Dendritic cell treated with granulocyte-macrophage colony-stimulating factor and Interleukin-4, amounts not matched to agents 40 ng/mL and 50 ng/mL, for 4 days (primary cell): ENCODE results near the gene USP36.

Experiments used
- H3K27ac Mint-ChIP-seq: one replicate; pipeline ENCODE4 v1.8.0; 2022; ENCODE audit warnings: mild to moderate bottlenecking, mixed read lengths
- H3K27me3 Mint-ChIP-seq: one replicate; pipeline ENCODE4 v1.8.0; 2022; ENCODE audit warnings: mild to moderate bottlenecking, mixed read lengths
- H3K36me3 Mint-ChIP-seq: one replicate; pipeline ENCODE4 v1.8.0; 2022; ENCODE audit warnings: low read depth, mixed read lengths
- H3K4me1 Mint-ChIP-seq: one replicate; pipeline ENCODE4 v1.8.0; 2022; ENCODE audit warnings: low read depth, mixed read lengths
- H3K4me3 Mint-ChIP-seq: one replicate; pipeline ENCODE4 v1.8.0; 2022; ENCODE audit warnings: mild to moderate bottlenecking, moderate library complexity, mixed read lengths
- H3K9me3 Mint-ChIP-seq: one replicate; pipeline ENCODE4 v1.8.0; 2022; ENCODE audit warnings: mixed read lengths
- intact Hi-C: fragments of 100-400 bp; cut with micrococcal nuclease; formaldehyde crosslinking; loops from one replicate; pipeline ENCODE4 v1.15.0; 2022

USP36 gene

DNA sequence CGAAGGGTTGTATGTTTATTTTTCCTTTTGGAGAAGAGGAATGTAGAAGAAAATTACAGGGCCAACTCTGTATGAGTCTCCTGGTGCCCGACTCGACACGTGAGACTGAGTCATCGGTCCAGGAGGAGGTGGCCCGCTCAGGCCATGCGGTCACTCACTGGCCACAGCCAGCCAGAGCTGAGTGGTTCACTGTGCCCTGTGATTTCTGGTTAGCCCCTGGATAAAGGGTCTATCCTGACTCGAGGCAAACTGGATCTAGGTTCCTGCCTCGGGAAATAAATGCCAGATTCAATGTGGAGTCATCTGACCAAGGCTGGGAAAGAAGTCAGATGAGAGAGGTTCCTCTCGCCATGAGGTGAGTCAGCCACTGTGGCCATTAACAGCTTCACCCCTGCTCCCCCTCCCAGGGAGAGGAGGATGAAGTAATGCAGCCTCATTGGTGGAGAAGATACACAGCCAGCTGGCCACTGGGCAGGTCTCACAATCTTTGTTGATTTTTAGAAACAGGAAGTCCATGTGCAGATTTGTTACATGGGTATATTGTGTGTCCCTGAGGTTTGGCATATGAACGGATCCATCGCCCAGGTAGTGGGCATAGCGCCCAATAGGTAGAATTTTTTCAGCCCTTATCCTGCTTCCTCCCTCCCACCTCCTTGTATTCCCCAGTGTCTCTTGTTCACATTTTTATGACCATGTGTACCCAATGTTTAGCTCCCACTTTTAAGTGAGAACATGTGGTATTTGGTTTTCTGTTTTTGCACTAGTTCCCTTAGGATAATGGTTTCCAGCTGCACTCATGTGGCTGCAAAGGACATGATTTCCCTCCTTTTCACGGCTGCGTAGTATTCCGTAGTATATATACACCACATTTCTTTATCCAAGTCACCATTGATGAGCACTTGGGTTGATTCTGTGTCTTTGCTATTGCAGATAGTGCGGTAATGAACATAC, 21.7 kb upstream of the USP36 start:
- intact Hi-C loops, result loop anchor here (2.0 kb wide), 1 partner anchor 22 kb away; the partner anchor contains the start of gene USP36
- Mint-ChIP-seq H3K27ac (peak overlapping the region; percentile 87), H3K36me3 (peaks cover 72% of the 10 kb centered on the region), H3K27me3 (no peaks in the 10 kb centered on the region), H3K4me3 (peak overlapping the region; percentile 2), H3K4me1 (peaks cover 56% of the 10 kb centered on the region), H3K9me3 (no peaks in the 10 kb centered on the region)

- H3K27me3 Mint-ChIP-seq, result no peaks in the 10 kb centered on the region
- H3K9me3 Mint-ChIP-seq, result no peaks in the 10 kb centered on the region
- H3K27ac Mint-ChIP-seq, result no peak overlapping the region
- no peak overlapping the region for H3K4me3 Mint-ChIP-seq
- peaks cover 79% of the 10 kb centered on the region for H3K36me3 Mint-ChIP-seq
- intact Hi-C loops, result no loop called here
- peaks cover 44% of the 10 kb centered on the region for H3K4me1 Mint-ChIP-seq
Measured at GRCh38 chr17:78861229-78861628, 20.6 kb upstream of the USP36 start.

- intact Hi-C loops, result no loop called here
- Mint-ChIP-seq H3K27me3 (no peaks in the 10 kb centered on the region), H3K9me3 (no peaks in the 10 kb centered on the region), H3K27ac (no peak overlapping the region), H3K36me3 (peaks cover 82% of the 10 kb centered on the region), H3K4me1 (peaks cover 26% of the 10 kb centered on the region), H3K4me3 (no peak overlapping the region)
Measured at GRCh38 chr17:78859051-78859450, 18.4 kb upstream of the USP36 start.

DNA sequence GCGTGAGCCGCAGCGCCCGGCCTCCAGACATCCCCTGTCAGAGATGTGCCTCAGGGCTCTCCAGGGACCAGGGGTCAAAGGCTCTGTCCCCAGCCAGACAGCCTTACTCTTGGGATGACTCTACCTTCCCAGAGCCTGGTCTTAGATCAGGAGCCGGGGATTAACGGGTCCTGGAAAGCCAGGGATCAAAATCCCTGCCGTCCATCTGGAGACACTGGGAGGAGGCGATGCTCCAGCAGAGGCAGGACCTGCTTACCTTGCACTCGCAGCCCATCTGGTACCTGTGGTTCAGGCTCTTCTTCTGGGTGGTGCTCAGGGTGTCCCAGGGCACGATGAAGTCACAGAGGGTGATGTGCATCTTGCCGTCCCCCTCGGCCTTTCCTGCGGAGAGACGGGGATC, 16.7 kb upstream of the USP36 start:
- Mint-ChIP-seq H3K27ac (no peak overlapping the region), H3K36me3 (peaks cover 91% of the 10 kb centered on the region), H3K9me3 (no peaks in the 10 kb centered on the region), H3K27me3 (no peaks in the 10 kb centered on the region), H3K4me3 (no peak overlapping the region), H3K4me1 (peaks cover 12% of the 10 kb centered on the region)
- intact Hi-C loops, result no loop called here

DNA sequence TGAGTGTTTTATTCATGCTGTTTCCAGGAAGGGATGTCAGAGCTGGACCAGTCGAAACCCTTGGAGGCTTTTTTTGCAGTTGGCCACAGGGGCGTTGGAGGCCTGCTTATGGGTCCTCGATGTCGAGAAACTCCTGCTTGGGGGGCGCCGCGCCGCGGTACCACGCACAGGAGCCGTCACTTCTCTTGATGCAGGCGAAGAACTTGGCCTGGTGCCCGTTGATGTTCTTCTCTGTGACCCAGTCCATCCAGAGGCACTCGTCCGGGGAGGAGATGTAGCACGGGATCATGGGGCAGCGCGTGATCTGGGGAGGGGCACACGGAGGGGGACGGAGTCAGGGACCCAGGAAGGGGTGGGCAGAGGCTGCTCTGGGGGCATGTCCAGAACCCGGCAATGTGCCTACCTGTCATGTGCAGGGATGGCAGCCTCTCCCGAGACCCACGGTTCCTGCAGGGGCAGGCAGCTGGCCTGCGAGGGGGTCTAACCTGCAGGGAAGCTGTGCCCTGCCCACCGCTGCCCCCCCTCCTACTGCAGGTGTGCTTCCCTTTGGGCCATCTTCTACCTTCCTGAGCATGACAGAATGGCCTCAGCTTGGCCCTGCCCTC, 15.0 kb upstream of the USP36 start:
- Mint-ChIP-seq H3K36me3 (peaks cover 93% of the 10 kb centered on the region), H3K27me3 (no peaks in the 10 kb centered on the region), H3K27ac (no peak overlapping the region), H3K4me1 (no peaks in the 10 kb centered on the region), H3K9me3 (no peaks in the 10 kb centered on the region), H3K4me3 (no peak overlapping the region)
- intact Hi-C loops, result no loop called here

GRCh38 chr17:78854508-78854907, 13.9 kb upstream of the USP36 start:
- intact Hi-C loops, result no loop called here

DNA sequence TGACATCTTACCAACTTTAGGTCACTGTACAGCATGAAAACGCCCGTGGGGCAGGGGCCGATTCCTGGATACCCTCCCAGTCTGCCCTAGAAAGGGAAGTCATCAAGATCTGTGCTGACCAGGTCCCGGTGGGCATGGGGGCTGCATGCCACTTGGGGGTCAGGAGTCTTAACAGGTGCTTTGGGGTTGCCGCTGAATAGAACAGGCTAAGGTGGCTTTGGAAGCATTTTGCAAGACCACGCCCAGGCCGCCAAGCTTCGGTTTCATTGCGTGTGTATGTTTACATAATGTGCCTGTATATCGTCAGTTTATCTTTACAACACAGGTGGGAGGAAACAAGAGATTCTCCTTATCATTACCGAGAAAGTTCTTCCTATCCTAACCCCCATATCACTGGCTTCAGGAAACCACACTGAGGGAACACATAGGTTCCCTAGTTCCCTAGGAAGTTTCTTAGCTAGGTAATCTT, 13.3 kb upstream of the USP36 start:
- no peaks in the 10 kb centered on the region for H3K9me3 Mint-ChIP-seq
- H3K36me3 Mint-ChIP-seq, result peaks cover 76% of the 10 kb centered on the region
- intact Hi-C loops, result no loop called here

More at GRCh38 chr17:78854508-78854907, 13.9 kb upstream of the USP36 start:
- Mint-ChIP-seq H3K4me3 (no peak overlapping the region), H3K27ac (no peak overlapping the region), H3K27me3 (no peaks in the 10 kb centered on the region), H3K36me3 (peaks cover 81% of the 10 kb centered on the region), H3K4me1 (no peaks in the 10 kb centered on the region), H3K9me3 (no peaks in the 10 kb centered on the region)

GRCh38 chr17:78852709-78853121, 12.1 kb upstream of the USP36 start:
- H3K27me3 Mint-ChIP-seq, result no peaks in the 10 kb centered on the region
- no peak overlapping the region for H3K4me3 Mint-ChIP-seq
- no peaks in the 10 kb centered on the region for H3K4me1 Mint-ChIP-seq
- H3K27ac Mint-ChIP-seq, result no peak overlapping the region
- H3K36me3 Mint-ChIP-seq, result peaks cover 63% of the 10 kb centered on the region
- intact Hi-C loops, result no loop called here
- no peaks in the 10 kb centered on the region for H3K9me3 Mint-ChIP-seq

More for the DNA sequence above, 13.3 kb upstream of the USP36 start:
- Mint-ChIP-seq H3K27ac (peak overlapping the region; percentile 46), H3K4me3 (no peak overlapping the region), H3K27me3 (no peaks in the 10 kb centered on the region), H3K4me1 (no peaks in the 10 kb centered on the region)

DNA sequence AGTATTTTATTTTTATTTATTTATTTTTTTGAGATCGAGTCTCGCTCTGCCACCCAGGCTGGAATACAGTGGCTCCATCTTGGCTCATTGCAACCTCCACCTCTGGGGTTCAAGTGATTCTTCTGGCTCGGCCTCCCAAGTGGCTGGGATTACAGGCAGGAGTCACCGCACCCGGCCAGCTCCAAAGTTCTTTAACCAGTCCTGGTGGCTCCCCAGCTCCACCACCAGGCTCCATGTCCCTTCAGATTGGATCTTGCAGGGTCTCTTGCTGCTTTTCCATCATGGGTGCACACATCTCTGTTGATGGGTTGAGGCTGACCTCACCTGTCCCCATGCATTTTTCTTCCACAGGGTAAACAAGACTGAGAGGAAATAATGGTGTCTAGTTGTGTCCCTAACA, 8.4 kb upstream of the USP36 start:
- no peak overlapping the region for H3K27ac Mint-ChIP-seq
- H3K9me3 Mint-ChIP-seq, result no peaks in the 10 kb centered on the region
- H3K27me3 Mint-ChIP-seq, result peaks cover 10% of the 10 kb centered on the region
- peaks cover 26% of the 10 kb centered on the region for H3K36me3 Mint-ChIP-seq
- intact Hi-C loops, result no loop called here
- no peak overlapping the region for H3K4me3 Mint-ChIP-seq
- peaks cover 9% of the 10 kb centered on the region for H3K4me1 Mint-ChIP-seq

- Mint-ChIP-seq H3K9me3 (no peaks in the 10 kb centered on the region), H3K27me3 (peaks cover 10% of the 10 kb centered on the region), H3K27ac (no peak overlapping the region), H3K36me3 (peaks cover 7% of the 10 kb centered on the region), H3K4me3 (no peak overlapping the region), H3K4me1 (peaks cover 20% of the 10 kb centered on the region)
- intact Hi-C loops, result no loop called here
Measured at GRCh38 chr17:78847052-78847451, 6.4 kb upstream of the USP36 start.

DNA sequence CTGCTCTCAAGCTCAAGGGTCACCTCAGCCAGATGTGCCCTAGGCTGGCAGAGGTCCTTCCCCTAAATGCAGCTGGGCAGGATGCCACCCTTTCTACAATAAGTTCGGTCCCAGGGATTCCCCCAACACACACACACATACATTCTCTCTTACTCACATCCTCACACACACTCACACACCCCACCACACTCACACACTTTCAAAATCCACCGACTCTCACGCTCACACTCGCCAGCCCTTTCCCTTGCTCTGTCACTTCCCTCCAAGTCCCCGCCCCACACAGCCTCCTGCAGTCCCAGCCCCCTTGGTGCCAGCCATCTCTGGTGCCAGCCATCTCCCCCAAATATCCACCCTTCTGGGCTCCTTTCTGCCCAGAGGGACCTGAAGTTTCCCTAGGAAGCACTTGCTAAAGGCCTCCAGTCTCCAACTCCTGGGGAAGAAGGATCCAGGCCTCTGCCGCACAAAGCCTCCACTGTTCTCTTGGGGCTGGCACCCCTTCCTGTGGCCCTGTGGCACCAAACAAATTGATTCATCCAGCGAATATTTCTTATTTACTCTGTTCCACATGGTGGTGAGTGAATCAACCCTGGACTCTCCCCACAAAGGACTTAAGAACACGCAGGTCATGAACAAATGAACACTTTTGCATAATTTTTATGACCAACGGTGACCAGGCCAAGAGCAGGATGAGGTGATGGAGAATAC, 3.8 kb upstream of the USP36 start:
- Mint-ChIP-seq H3K4me1 (peaks cover 33% of the 10 kb centered on the region), H3K36me3 (peaks cover 6% of the 10 kb centered on the region), H3K4me3 (no peak overlapping the region), H3K27me3 (peaks cover 10% of the 10 kb centered on the region), H3K27ac (peak overlapping the region; percentile 25), H3K9me3 (no peaks in the 10 kb centered on the region)
- intact Hi-C loops, result no loop called here

DNA sequence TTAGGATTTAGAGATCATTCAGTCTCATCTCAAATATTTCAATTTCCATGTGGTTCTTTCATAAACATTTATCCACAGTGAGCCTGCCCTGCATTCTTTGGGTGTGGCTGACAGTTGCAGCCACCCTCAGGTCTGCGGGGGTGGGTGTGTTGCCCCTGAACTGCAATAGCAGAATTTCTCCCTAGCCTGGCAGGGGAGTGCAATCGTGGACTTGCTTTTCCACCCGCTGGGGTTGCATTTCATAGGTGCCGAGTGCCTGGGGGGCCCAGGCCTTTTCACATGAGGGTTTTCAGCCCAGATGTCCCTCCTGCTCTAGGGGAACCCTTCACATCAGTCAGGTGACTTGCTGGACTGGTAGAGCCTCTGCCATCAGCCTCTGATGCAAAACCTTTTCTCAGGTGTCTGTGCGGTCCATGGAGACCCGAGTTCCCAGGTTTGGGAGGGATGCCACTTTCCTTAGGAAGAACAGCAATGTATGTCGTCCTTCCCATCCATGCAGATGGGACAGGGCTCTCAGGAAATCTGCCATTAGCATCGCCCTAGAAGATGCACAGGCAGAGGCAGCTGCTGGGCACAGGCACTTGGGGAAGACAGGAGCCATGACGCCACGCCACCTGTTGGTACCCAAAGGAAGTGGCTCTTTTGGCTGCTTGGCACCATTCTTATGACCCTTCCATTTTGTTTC, 2.4 kb upstream of the USP36 start:
- Mint-ChIP-seq H3K9me3 (no peaks in the 10 kb centered on the region), H3K4me1 (peaks cover 45% of the 10 kb centered on the region), H3K27me3 (peaks cover 10% of the 10 kb centered on the region), H3K36me3 (peaks cover 13% of the 10 kb centered on the region), H3K27ac (no peak overlapping the region), H3K4me3 (no peak overlapping the region)
- intact Hi-C loops, result no loop called here

DNA sequence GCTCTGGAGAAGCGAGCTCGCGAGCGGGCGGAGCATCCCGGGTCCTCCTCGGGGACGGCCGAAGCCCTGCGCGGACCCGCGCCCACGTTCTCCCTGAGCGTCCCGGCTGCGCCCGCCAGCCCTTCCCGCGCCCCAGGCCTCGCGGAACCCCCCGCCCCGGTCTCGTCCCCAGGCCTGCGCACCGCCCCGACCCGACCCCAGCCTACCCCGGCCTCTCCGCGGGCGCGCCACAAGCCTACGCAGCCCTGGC, 159 bp downstream of the USP36 start:
- H3K9me3 Mint-ChIP-seq, result no peaks in the 10 kb centered on the region
- H3K36me3 Mint-ChIP-seq, result peaks cover 38% of the 10 kb centered on the region
- peaks cover 5% of the 10 kb centered on the region for H3K27me3 Mint-ChIP-seq
- peak overlapping the region; percentile 79 for H3K4me3 Mint-ChIP-seq
- intact Hi-C loops, result loop anchor here (2.0 kb wide), 1 partner anchor 22 kb away; no protein-coding TSS in a partner anchor
- peak overlapping the region; percentile 96 for H3K27ac Mint-ChIP-seq
- H3K4me1 Mint-ChIP-seq, result peaks cover 45% of the 10 kb centered on the region
